ENCODE data around the gene HBS1L. TPM values are rescaled to one million over a fixed set of nuclear protein-coding genes. Genes with fewer than 3 reads are reported as not detected.

The HBS1L gene
- total RNA-seq, 1 experiment from 2014 or later: 89.4 TPM

DNA sequence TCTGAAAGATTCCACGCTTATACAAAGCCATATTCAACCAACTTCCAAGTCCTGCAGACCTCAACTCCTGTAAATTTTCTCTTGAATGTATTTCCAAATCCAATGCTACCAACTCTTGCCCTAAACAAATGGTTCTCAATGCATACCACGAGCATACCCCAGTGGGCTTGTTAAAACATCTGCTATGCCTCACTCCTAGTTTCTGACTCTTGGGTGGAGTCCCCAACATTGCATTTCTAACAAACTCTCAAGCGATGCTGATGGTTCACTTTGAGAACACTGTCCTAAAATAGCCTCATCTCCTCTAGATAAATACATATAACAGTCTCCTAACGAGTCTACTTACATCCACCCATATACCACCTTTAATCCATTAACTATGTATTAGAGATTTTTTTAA lies 7.3 kb downstream of the HBS1L start:
- no peak overlapping the region for H3K4me3 ChIP-seq (replicated peaks in 1 of 2; ENCODE audit: low read depth in 1 of 2, low read length in 2 of 2)
- no peak overlapping the region for H3K27ac ChIP-seq (ENCODE audit: low read depth, low read length)
- H4K20me1 ChIP-seq (ENCODE audit: insufficient read depth): peaks cover 7% of the 10 kb centered on the region; the same call in 1 of the 2 replicates
- CTCF ChIA-PET: no interaction called here
- H3K36me3 ChIP-seq (ENCODE audit: control insufficient read depth in 1 of 2, insufficient read depth in 2 of 2, low read length in 2 of 2): peaks cover 4 to 16% of the 10 kb centered on the region in 2 experiments; a peak in 2 of 4 replicates
- RAD21 ChIA-PET (ENCODE audit: low non-redundant PET in 1 of 2, low total read pairs in 2 of 2, uncharacterized antibody in 2 of 2, unreplicated experiment in 2 of 2): no interaction called here
- intact Hi-C loops (cut with micrococcal nuclease): no loop called here
- DNase-seq (ENCODE audit: low read depth, low spot score) (no peak), ATAC-seq (no peak)
- H3K4me1 ChIP-seq (ENCODE audit: control insufficient read depth in 1 of 2, insufficient read depth in 2 of 2, low read length in 2 of 2): no peaks in the 10 kb centered on the region
- H3K9me3 ChIP-seq (ENCODE audit: control insufficient read depth in 1 of 2, insufficient read depth in 1 of 2, low read depth in 1 of 2, low read length in 2 of 2): no peaks in the 10 kb centered on the region
- no peak overlapping the region for H3K9ac ChIP-seq (ENCODE audit: low read length)
- H3K4me2 ChIP-seq (ENCODE audit: low read length): no peak overlapping the region
- POLR2A ChIA-PET: no interaction called here
- H3K9me2 ChIP-seq (ENCODE audit: insufficient read depth): no peaks in the 10 kb centered on the region
- no TSS peak for BruUV-seq (replicated peaks)
- no peaks in the 10 kb centered on the region for H3K27me3 ChIP-seq (ENCODE audit: insufficient read depth, low read length)
- H3K79me2 ChIP-seq (ENCODE audit: insufficient read depth, low read length): peaks cover 98% of the 10 kb centered on the region
- TF ChIP-seq, protein P1, sequence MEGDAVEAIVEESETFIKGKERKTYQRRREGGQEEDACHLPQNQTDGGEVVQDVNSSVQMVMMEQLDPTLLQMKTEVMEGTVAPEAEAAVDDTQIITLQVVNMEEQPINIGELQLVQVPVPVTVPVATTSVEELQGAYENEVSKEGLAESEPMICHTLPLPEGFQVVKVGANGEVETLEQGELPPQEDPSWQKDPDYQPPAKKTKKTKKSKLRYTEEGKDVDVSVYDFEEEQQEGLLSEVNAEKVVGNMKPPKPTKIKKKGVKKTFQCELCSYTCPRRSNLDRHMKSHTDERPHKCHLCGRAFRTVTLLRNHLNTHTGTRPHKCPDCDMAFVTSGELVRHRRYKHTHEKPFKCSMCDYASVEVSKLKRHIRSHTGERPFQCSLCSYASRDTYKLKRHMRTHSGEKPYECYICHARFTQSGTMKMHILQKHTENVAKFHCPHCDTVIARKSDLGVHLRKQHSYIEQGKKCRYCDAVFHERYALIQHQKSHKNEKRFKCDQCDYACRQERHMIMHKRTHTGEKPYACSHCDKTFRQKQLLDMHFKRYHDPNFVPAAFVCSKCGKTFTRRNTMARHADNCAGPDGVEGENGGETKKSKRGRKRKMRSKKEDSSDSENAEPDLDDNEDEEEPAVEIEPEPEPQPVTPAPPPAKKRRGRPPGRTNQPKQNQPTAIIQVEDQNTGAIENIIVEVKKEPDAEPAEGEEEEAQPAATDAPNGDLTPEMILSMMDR (IDR thresholded peaks at IDR 0.05 in 2 of 3, conservative IDR thresholded peaks at IDR 0.05 in 1 of 3; ENCODE audit: borderline replicate concordance in 1 of 3, insufficient read depth in 1 of 3, low read depth in 2 of 3, low read length in 2 of 3): no peak
- TF ChIP-seq YY1 (IDR thresholded peaks at IDR 0.05; ENCODE audit: extremely low read depth, insufficient replicate concordance, low read depth, low read length): no peak
- TF ChIP-seq, protein P2, sequence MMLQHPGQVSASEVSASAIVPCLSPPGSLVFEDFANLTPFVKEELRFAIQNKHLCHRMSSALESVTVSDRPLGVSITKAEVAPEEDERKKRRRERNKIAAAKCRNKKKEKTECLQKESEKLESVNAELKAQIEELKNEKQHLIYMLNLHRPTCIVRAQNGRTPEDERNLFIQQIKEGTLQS (IDR thresholded peaks at IDR 0.05): no peak
- no peak for TF ChIP-seq ELF1 (IDR thresholded peaks at IDR 0.05; ENCODE audit: borderline replicate concordance, low read depth)
- TF ChIP-seq ZNF274 (IDR thresholded peaks at IDR 0.05; ENCODE audit: low read depth, low read length): no peak
- TF ChIP-seq, protein P3, sequence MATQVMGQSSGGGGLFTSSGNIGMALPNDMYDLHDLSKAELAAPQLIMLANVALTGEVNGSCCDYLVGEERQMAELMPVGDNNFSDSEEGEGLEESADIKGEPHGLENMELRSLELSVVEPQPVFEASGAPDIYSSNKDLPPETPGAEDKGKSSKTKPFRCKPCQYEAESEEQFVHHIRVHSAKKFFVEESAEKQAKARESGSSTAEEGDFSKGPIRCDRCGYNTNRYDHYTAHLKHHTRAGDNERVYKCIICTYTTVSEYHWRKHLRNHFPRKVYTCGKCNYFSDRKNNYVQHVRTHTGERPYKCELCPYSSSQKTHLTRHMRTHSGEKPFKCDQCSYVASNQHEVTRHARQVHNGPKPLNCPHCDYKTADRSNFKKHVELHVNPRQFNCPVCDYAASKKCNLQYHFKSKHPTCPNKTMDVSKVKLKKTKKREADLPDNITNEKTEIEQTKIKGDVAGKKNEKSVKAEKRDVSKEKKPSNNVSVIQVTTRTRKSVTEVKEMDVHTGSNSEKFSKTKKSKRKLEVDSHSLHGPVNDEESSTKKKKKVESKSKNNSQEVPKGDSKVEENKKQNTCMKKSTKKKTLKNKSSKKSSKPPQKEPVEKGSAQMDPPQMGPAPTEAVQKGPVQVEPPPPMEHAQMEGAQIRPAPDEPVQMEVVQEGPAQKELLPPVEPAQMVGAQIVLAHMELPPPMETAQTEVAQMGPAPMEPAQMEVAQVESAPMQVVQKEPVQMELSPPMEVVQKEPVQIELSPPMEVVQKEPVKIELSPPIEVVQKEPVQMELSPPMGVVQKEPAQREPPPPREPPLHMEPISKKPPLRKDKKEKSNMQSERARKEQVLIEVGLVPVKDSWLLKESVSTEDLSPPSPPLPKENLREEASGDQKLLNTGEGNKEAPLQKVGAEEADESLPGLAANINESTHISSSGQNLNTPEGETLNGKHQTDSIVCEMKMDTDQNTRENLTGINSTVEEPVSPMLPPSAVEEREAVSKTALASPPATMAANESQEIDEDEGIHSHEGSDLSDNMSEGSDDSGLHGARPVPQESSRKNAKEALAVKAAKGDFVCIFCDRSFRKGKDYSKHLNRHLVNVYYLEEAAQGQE (IDR thresholded peaks at IDR 0.05; ENCODE audit: low read depth): no peak
- no peak for TF ChIP-seq TCF7L2 (IDR thresholded peaks at IDR 0.05; ENCODE audit: borderline replicate concordance, extremely low read depth, insufficient read depth, insufficient read length)
- TF ChIP-seq JUND (IDR thresholded peaks at IDR 0.05): no peak
- no peak for TF ChIP-seq CEBPB (IDR thresholded peaks at IDR 0.05; ENCODE audit: low read depth)
- TF ChIP-seq SP1 (IDR thresholded peaks at IDR 0.05; ENCODE audit: low read depth): no peak
- no peak for TF ChIP-seq EZH2phosphoT487 (IDR thresholded peaks at IDR 0.05; ENCODE audit: borderline replicate concordance)
- TF ChIP-seq EGR1 (IDR thresholded peaks at IDR 0.05; ENCODE audit: low read depth): no peak
- TF ChIP-seq POLR2A (IDR thresholded peaks at IDR 0.05; ENCODE audit: borderline replicate concordance, extremely low read depth, insufficient read depth, insufficient read length): no peak
- TF ChIP-seq SIN3A (IDR thresholded peaks at IDR 0.05; ENCODE audit: low read depth): no peak
- TF ChIP-seq POLR2AphosphoS5 (IDR thresholded peaks at IDR 0.05; ENCODE audit: low read depth, low read length): no peak
- no peak for TF ChIP-seq RAD21 (IDR thresholded peaks at IDR 0.05; ENCODE audit: low read depth)
- no peak for TF ChIP-seq FOSL1 (IDR thresholded peaks at IDR 0.05; ENCODE audit: low read depth)
- TF ChIP-seq SRF (IDR thresholded peaks at IDR 0.05; ENCODE audit: low read depth): no peak
- TF ChIP-seq, protein P4, sequence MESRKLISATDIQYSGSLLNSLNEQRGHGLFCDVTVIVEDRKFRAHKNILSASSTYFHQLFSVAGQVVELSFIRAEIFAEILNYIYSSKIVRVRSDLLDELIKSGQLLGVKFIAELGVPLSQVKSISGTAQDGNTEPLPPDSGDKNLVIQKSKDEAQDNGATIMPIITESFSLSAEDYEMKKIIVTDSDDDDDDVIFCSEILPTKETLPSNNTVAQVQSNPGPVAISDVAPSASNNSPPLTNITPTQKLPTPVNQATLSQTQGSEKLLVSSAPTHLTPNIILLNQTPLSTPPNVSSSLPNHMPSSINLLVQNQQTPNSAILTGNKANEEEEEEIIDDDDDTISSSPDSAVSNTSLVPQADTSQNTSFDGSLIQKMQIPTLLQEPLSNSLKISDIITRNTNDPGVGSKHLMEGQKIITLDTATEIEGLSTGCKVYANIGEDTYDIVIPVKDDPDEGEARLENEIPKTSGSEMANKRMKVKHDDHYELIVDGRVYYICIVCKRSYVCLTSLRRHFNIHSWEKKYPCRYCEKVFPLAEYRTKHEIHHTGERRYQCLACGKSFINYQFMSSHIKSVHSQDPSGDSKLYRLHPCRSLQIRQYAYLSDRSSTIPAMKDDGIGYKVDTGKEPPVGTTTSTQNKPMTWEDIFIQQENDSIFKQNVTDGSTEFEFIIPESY (IDR thresholded peaks at IDR 0.05; ENCODE audit: extremely low read depth, insufficient replicate concordance, low read length): no peak
- no peak for TF ChIP-seq ZFX (IDR thresholded peaks at IDR 0.05)
- H2AFZ ChIP-seq (ENCODE audit: low read depth, low read length, poor library complexity, severe bottlenecking): no peak overlapping the region
